AG04450 (cell line): ENCODE results near the gene THEMIS2. TPM values are rescaled to one million over a fixed set of nuclear protein-coding genes. Genes with fewer than 3 reads are reported as not detected.
A peak's percentile ranks its signal among the peaks of the same experiment; 100 is the strongest.

Experiments
- CTCF ChIA-PET: fragments of 300-600, 350-600 bp; formaldehyde crosslinking; extraction: SDS; loops from one replicate; lab custom pipeline; 2022; ENCODE audit warnings: antibody characterized with exemption, inconsistent platforms; lab: Charles Lee
- POLR2A ChIA-PET: fragments of 350-600 bp; formaldehyde crosslinking; extraction: SDS; loops from one replicate; lab custom pipeline; 2021; ENCODE audit warnings: antibody characterized with exemption, inconsistent platforms; lab: Yijun Ruan, JAX
- DNase-seq: peaks from one replicate; pipeline ENCODE4 v3.0.0-alpha.2; 2011; ENCODE audit warnings: low read depth, low spot score
- H3K27ac ChIP-seq: one replicate; pipeline ENCODE4 v1.5.1; 2012; ENCODE audit warnings: low read depth, low read length, control low read depth
- H3K27me3 ChIP-seq: one replicate; pipeline ENCODE4 v1.6.0; 2012; ENCODE audit warnings: low read length; ENCODE audit not compliant: control insufficient read depth, insufficient read depth
- H3K4me3 ChIP-seq: 2 replicates; pipeline ENCODE4 v1.5.1; 2011; ENCODE audit warnings: mild to moderate bottlenecking, low read depth, low read length, control low read depth
- H3K9me3 ChIP-seq: 2 replicates; pipeline ENCODE4 v1.5.1; 2012; ENCODE audit warnings: low read length; ENCODE audit not compliant: control insufficient read depth, insufficient read depth
- CTCF ChIP-seq: IDR thresholded peaks from 2 replicates; pipeline ENCODE4 v1.5.1; 2011; ENCODE audit warnings: low read depth, low read length, control low read depth, inconsistent platforms
- polyA plus RNA-seq: library from polyadenylated mRNA; depleted of rRNA; stranded (reverse); fragments of >200 nt; gene quantifications from 2 replicates; pipeline ENCODE4 v1.2.3, GENCODE V29; 2011

Gene THEMIS2
- polyA plus RNA-seq, 1 experiment = 13.0 TPM

DNA sequence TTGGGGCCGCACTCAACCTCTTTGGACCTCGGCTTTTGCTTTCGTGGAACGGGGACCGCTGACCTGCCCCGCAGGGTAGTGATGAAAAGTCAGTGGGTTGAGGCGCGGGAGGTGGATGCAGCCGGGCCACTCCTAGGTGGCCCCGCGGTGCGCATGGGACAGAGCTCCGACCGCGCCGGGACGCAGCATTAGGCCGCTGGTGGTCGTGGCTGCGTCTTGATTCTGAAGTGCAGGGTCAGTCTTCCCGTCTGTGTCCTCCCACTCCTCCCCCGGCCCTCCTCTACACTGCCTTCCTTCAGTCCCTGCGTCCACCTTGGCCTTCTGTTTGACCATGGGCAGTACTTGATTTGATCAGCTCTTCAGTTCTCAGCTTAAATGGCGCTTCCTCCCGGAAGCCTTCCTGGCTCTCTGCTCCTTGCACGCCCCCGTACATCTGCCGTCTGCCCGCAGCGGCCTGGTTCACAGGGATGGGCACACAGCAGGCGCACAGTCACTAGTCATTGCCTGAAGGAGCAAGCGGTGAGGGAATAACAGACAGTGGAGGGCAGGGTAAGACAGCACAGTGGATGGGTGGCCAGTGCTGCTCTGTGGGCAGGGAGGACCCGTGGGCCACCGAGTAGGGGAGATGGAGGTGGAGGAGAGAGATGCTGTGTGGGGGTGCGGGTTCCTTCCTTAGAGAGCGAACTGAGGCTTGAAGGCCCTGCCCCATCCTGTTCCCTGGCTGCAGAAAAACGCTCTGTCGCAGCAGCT is 633 bp downstream of the THEMIS2 start:
- DNase-seq = no peak
- no peaks in the 10 kb centered on the region; the same call in 1 of the 2 replicates for H3K9me3 ChIP-seq
- POLR2A ChIA-PET = no interaction called here
- CTCF ChIA-PET = interaction anchor here (1.0 kb wide), 1 partner anchor 15 kb away, joined by 3 read pairs; no protein-coding TSS in a partner anchor
- no peak overlapping the region for H3K27ac ChIP-seq
- H3K4me3 ChIP-seq = peak overlapping the region; percentile 75
- no peaks in the 10 kb centered on the region for H3K27me3 ChIP-seq
- no peak for TF ChIP-seq CTCF

- CTCF ChIA-PET = no interaction called here
- Histone ChIP-seq H3K27ac (no peak overlapping the region), H3K27me3 (no peaks in the 10 kb centered on the region), H3K4me3 (peak overlapping the region; percentile 75; the same call in 1 of the 2 replicates), H3K9me3 (no peaks in the 10 kb centered on the region; the same call in 1 of the 2 replicates)
- POLR2A ChIA-PET = interaction anchor here (0.6 kb wide), 2 partner anchors 316 to 633 kb away, joined by 5 to 7 read pairs; no protein-coding TSS in a partner anchor
- no peak for DNase-seq
- TF ChIP-seq CTCF = no peak
These were observed 1.5 kb downstream of the THEMIS2 start for GRCh38 chr1:27873671-27874384.

DNA sequence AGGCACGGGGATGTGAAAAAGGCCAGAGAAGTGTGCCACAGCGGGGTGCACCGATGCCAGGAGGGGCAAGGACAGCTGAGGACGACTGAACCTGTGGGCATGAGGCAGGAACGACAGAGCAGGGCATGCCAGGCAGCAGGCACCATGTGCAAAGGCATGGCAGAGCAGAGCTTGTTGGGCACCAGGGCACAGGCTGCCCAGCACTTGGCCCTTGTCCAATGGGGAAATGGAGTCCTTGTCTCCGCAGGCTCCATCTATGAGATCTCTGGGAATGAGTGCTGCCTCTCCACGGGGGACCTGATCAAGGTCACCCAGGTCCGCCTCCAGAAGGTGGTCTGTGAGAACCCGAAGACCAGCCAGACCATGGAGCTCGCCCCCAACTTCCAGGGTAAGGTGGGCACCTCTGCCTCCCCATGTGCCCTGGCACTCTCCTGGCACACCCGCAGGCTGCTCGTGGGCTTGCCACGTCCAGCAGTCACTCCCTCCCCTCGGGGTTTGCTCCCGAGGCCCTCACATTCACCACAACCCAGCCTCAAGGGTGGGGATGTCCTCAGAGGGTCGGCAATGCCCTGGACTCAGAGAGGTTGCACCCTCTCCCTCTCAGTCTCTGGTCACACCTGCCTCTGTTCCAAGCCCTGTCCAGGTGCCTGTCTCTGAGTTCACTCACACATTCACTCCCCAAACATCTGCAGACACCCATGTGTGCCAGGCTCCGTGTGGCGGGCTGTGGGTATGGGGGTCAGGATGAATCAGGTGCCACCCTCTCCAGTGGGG is 4.2 kb downstream of the THEMIS2 start:
- DNase-seq = no peak

DNA sequence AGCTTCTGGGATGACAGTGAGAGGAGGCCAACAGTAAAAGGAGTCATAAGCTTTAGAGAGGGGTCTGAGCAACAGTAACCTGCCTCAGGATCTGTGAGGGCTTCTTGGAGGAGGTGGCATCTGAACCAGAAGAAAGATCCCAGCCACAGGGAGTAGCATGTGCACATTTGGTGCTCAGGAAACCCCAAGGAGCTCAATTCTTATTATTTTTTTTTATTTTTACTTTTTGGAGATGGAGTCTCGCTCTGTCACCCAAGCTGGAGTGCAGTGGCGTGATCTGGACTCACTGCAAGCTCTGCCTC is 4.7 kb downstream of the THEMIS2 start:
- ChIA-PET POLR2A (no interaction called here), CTCF (no interaction called here)

More for the DNA sequence above, 4.2 kb downstream of the THEMIS2 start:
- H3K9me3 ChIP-seq = no peaks in the 10 kb centered on the region; the same call in 1 of the 2 replicates
- no peak overlapping the region for H3K27ac ChIP-seq
- H3K27me3 ChIP-seq = no peaks in the 10 kb centered on the region
- CTCF ChIA-PET = no interaction called here
- POLR2A ChIA-PET = interaction anchor here (1.6 kb wide), 1 partner anchor 13 kb away, joined by 14 read pairs; no protein-coding TSS in a partner anchor
- TF ChIP-seq CTCF = no peak
- H3K4me3 ChIP-seq = no peak overlapping the region

More for the DNA sequence above, 4.7 kb downstream of the THEMIS2 start:
- Histone ChIP-seq H3K9me3 (no peaks in the 10 kb centered on the region; the same call in 1 of the 2 replicates), H3K4me3 (no peak overlapping the region), H3K27me3 (no peaks in the 10 kb centered on the region), H3K27ac (no peak overlapping the region)
- no peak for DNase-seq
- TF ChIP-seq CTCF = no peak
